Activated CD8-positive, alpha-beta memory T cell treated with anti-CD3 and anti-CD28 coated beads, Interleukin-2, amount 50 U/mL, for 24 hours (primary cell): Measurements from ENCODE around the gene ZRANB3.
"Not testable (repeated sequence)": the region's sequence is repeated elsewhere in the genome, so short reads cannot be mapped to it uniquely, and the experiment has no call there.

Experiments used
- DNase-seq: peaks from one replicate; pipeline ENCODE4 v3.0.0-alpha.2; 2020; ENCODE audit errors: extremely low read depth

Gene ZRANB3

GRCh38 chr2:135530313-135531230 is at the start of gene ZRANB3:
Gene ZRANB3 (minus strand): TSS chr2:135531218.
- peak; percentile 91 for DNase-seq

GRCh38 chr2:135573620-135574019 is 42.6 kb upstream of the ZRANB3 start:
- no peak for DNase-seq

GRCh38 chr2:135570884-135571283 is 39.9 kb upstream of the ZRANB3 start:
- no peak for DNase-seq

GRCh38 chr2:135563793-135564192 is 32.8 kb upstream of the ZRANB3 start:
- no peak for DNase-seq

GRCh38 chr2:135561925-135562324 is 30.9 kb upstream of the ZRANB3 start:
- no peak for DNase-seq

GRCh38 chr2:135557530-135557929 is 26.5 kb upstream of the ZRANB3 start:
- DNase-seq = no peak

GRCh38 chr2:135555311-135555710 is 24.3 kb upstream of the ZRANB3 start:
- no peak for DNase-seq

- DNase-seq = no peak
Observed at GRCh38 chr2:135552887-135553286, 21.9 kb upstream of the ZRANB3 start.

- DNase-seq = no peak
Observed at GRCh38 chr2:135551356-135551755, 20.3 kb upstream of the ZRANB3 start.

- no peak for DNase-seq
Observed at GRCh38 chr2:135547311-135547710, 16.3 kb upstream of the ZRANB3 start.

GRCh38 chr2:135546436-135546835 is 15.4 kb upstream of the ZRANB3 start:
- DNase-seq = no peak

- DNase-seq = not testable (repeated sequence)
Observed at GRCh38 chr2:135533545-135533944, 2.5 kb upstream of the ZRANB3 start.

- no peak for DNase-seq
Observed at GRCh38 chr2:135532581-135532980, 1.6 kb upstream of the ZRANB3 start.

- peak; percentile 93 for DNase-seq
Observed at GRCh38 chr2:135531231-135532197, 496 bp upstream of the ZRANB3 start, which contains the start of gene R3HDM1. Gene R3HDM1 (plus strand): TSS chr2:135531484. CDS start chr2:135604846, 73,362 bp downstream.

- DNase-seq = no peak
Observed at GRCh38 chr2:135528006-135528405, 3.0 kb downstream of the ZRANB3 start.

- no peak for DNase-seq
Observed at GRCh38 chr2:135525786-135526185, 5.2 kb downstream of the ZRANB3 start.

- DNase-seq = no peak
Observed at GRCh38 chr2:135512099-135512498, 18.9 kb downstream of the ZRANB3 start.

- no peak for DNase-seq
Observed at GRCh38 chr2:135510577-135510976, 20.4 kb downstream of the ZRANB3 start.

GRCh38 chr2:135504811-135505210 is 26.2 kb downstream of the ZRANB3 start:
- no peak for DNase-seq

GRCh38 chr2:135498588-135498987 is 32.4 kb downstream of the ZRANB3 start:
- DNase-seq = not testable (repeated sequence)

- DNase-seq = no peak
Observed at GRCh38 chr2:135494917-135495316, 36.1 kb downstream of the ZRANB3 start.

- DNase-seq = no peak
Observed at GRCh38 chr2:135494503-135494902, 36.5 kb downstream of the ZRANB3 start.
